Muscle layer of duodenum (tissue), 2 donors: Measurements from ENCODE around the gene COL6A3.

Experiments
- H3K27ac ChIP-seq: one replicate; pipeline ENCODE4 v1.7.0; 2013; ENCODE audit warnings: mild to moderate bottlenecking, low read length
- H3K27me3 ChIP-seq: one replicate; pipeline ENCODE4 v1.7.0; 2013; ENCODE audit warnings: low read depth, mild to moderate bottlenecking, control low read depth, low read length
- H3K36me3 ChIP-seq, 2 donors: one replicate each; pipeline ENCODE4 v1.7.0; 2013; ENCODE audit warnings: low read length in 2 of 2, control low read depth in 1 of 2, mild to moderate bottlenecking in 1 of 2; ENCODE audit not compliant: insufficient read depth in 2 of 2, control insufficient read depth in 1 of 2
- H3K4me1 ChIP-seq, 2 donors: one replicate each; pipeline ENCODE4 v1.7.0; 2013; ENCODE audit warnings: low read length in 2 of 2, mild to moderate bottlenecking in 2 of 2, control low read depth in 1 of 2, moderate library complexity in 1 of 2; ENCODE audit not compliant: insufficient read depth in 2 of 2, control insufficient read depth in 1 of 2
- H3K4me3 ChIP-seq, 2 donors: one replicate each; pipeline ENCODE4 v1.7.0; 2013; ENCODE audit warnings: low read length in 2 of 2, low read depth in 1 of 2, mild to moderate bottlenecking in 1 of 2
- H3K9me3 ChIP-seq, 2 donors: one replicate each; pipeline ENCODE4 v1.7.0; 2013; ENCODE audit warnings: low read length in 2 of 2, control low read depth in 1 of 2, mild to moderate bottlenecking in 1 of 2; ENCODE audit not compliant: control insufficient read depth in 1 of 2
- donor health status: healthy.

COL6A3 gene, protein sequence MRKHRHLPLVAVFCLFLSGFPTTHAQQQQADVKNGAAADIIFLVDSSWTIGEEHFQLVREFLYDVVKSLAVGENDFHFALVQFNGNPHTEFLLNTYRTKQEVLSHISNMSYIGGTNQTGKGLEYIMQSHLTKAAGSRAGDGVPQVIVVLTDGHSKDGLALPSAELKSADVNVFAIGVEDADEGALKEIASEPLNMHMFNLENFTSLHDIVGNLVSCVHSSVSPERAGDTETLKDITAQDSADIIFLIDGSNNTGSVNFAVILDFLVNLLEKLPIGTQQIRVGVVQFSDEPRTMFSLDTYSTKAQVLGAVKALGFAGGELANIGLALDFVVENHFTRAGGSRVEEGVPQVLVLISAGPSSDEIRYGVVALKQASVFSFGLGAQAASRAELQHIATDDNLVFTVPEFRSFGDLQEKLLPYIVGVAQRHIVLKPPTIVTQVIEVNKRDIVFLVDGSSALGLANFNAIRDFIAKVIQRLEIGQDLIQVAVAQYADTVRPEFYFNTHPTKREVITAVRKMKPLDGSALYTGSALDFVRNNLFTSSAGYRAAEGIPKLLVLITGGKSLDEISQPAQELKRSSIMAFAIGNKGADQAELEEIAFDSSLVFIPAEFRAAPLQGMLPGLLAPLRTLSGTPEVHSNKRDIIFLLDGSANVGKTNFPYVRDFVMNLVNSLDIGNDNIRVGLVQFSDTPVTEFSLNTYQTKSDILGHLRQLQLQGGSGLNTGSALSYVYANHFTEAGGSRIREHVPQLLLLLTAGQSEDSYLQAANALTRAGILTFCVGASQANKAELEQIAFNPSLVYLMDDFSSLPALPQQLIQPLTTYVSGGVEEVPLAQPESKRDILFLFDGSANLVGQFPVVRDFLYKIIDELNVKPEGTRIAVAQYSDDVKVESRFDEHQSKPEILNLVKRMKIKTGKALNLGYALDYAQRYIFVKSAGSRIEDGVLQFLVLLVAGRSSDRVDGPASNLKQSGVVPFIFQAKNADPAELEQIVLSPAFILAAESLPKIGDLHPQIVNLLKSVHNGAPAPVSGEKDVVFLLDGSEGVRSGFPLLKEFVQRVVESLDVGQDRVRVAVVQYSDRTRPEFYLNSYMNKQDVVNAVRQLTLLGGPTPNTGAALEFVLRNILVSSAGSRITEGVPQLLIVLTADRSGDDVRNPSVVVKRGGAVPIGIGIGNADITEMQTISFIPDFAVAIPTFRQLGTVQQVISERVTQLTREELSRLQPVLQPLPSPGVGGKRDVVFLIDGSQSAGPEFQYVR (N-terminal part only)

DNA sequence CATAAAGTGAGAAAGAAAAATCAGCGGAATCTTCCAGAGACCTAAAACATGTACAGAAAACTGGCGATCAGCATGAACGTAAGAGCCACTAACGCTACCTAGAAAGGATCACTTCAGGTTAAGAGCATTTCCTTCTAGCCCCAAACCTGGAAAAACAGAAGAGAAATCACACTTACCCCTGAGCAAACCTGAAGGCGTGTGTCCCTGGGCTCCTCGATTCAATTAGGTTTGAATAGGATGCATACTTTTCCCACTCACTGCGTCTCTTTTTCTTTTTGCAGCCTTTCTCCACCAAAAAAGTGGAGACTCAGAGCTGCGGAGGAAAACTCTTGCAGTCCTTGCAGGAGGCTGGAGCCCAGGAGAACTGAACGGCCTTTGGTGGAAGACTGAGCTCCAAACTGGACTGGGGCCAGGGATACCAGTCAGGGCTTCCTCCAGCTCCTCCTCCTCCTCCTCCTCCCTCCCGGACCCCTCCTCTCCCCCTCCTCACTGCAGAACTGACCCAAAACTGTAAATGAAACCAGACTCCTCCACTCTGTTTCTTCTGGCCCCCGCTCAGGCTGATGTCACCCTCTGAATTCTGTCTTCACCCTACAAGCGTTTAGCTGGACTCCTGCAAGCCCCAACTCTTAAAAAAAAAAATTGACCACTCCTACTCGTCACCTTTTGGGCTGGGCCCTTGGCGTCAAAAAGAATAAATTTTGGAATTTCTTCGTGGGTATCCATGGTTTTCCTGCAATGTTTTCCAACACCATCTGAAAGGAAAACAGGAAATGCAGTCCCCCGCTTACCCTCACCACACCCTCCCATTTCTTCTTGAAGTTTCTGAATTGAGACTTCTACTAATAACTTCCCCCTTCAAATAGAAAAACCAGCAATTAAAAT lies at the start of gene COL6A3:
Gene COL6A3, minus strand, starts transcription at position 388 of the 885 bp plus-strand sequence. CDS start 17,347 bp downstream, outside the sequence.
- H3K36me3 ChIP-seq: peaks cover 0 to 11% of the 10 kb centered on the region in 2 donors
- no peaks in the 10 kb centered on the region for H3K9me3 ChIP-seq
- H3K27ac ChIP-seq: peak within 1 kb of the TSS; percentile 84
- peak within 1 kb of the TSS; percentile 79 to 84 for H3K4me3 ChIP-seq
- H3K27me3 ChIP-seq: no peaks in the 10 kb centered on the region
- no peaks in the 10 kb centered on the region for H3K4me1 ChIP-seq

DNA sequence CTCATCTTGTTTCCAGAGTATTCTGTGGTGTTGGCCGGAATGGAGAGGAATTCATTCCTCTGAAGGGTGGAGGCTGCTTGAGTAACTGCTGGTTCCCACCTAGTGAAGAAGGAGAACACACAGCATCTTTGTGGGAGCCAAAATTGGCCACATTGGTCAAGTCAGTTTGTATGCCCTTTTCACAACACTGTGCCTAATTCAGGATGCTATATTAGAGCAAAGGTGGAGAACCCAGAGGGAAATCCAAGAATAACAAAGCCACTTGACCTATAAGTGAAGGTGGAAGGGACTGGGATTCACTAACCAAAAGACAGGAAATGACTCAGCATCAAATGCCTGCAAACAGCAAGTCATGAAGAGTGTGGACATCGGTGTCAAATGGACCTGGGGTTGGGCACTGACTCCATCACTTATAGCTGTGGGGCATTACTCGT lies 45.8 kb upstream of the COL6A3 start:
- Histone ChIP-seq H3K27ac (no peak overlapping the region), H3K4me3 (no peak overlapping the region), H3K4me1 (no peaks in the 10 kb centered on the region), H3K9me3 (no peaks in the 10 kb centered on the region), H3K27me3 (no peaks in the 10 kb centered on the region), H3K36me3 (no peaks in the 10 kb centered on the region)

DNA sequence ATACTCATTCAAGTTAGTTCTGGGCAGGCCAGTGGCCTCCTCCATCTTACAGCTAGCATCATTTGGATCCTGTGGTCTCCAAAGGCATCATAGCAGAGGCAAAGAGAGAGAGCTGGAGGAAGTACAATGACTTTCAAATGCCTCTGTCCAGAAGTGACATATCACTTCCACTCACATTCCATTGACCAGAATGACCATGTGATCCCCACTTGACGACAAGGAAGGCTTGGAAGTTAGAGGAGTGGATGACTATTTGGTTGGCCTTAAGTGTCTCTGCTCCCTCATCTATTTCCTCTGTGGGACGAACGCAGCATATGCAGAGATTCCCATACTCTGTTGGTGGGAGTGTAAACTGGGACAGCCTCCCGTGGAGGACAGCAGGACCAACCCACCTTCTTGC lies 45.3 kb upstream of the COL6A3 start:
- Histone ChIP-seq H3K9me3 (no peaks in the 10 kb centered on the region), H3K27me3 (no peaks in the 10 kb centered on the region), H3K27ac (no peak overlapping the region), H3K4me1 (no peaks in the 10 kb centered on the region), H3K4me3 (no peak overlapping the region), H3K36me3 (no peaks in the 10 kb centered on the region)

DNA sequence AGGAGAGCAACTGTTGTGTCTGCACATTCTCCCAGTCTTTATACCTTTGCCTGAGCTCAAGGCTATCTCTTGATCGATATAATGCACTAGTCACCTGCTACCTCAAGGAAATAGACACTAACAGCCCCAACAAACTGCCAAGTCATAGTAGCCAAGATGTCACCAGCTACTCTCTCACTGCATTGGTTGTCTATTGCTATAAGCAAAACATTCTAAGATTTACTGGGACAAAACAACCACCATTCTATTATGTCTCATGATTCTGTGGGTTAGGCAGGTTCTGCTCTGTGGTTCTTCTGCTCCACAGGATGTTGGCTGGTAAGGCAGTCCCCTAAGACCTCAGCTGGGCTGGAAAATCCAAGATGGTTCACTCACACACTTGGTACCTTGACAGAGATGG lies 44.6 kb upstream of the COL6A3 start:
- Histone ChIP-seq H3K4me1 (no peaks in the 10 kb centered on the region), H3K4me3 (no peak overlapping the region), H3K9me3 (no peaks in the 10 kb centered on the region), H3K27ac (no peak overlapping the region), H3K36me3 (no peaks in the 10 kb centered on the region), H3K27me3 (no peaks in the 10 kb centered on the region)

DNA sequence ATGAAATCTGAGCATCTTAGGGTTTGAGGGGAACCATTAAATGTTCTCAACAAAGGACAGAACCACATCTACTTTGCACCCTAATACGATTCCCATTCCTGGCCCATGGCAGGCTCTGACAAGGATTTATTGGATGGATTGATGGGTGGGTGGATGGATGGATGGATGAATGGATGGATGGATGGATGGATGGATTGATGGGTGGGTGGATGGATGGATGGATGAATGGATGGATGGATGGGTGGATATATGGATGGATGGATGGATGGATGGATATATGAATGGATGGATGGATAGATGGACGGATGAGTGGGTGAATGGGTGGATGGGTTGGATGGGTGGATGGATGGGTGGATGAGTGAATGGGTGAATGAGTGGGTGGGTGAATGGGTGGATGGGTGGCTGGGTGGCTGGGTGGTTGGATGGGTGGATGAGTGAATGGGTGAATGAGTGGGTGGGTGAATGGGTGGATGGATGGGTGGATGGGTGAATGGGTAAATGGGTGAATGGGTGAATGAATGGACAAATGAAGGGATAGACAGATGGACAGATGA lies 43.5 kb upstream of the COL6A3 start:
- H3K27me3 ChIP-seq: no peaks in the 10 kb centered on the region
- H3K27ac ChIP-seq: no peak overlapping the region
- H3K4me3 ChIP-seq: no peak overlapping the region
- H3K9me3 ChIP-seq: no peaks in the 10 kb centered on the region
- H3K4me1 ChIP-seq: no peaks in the 10 kb centered on the region
- no peaks in the 10 kb centered on the region for H3K36me3 ChIP-seq

DNA sequence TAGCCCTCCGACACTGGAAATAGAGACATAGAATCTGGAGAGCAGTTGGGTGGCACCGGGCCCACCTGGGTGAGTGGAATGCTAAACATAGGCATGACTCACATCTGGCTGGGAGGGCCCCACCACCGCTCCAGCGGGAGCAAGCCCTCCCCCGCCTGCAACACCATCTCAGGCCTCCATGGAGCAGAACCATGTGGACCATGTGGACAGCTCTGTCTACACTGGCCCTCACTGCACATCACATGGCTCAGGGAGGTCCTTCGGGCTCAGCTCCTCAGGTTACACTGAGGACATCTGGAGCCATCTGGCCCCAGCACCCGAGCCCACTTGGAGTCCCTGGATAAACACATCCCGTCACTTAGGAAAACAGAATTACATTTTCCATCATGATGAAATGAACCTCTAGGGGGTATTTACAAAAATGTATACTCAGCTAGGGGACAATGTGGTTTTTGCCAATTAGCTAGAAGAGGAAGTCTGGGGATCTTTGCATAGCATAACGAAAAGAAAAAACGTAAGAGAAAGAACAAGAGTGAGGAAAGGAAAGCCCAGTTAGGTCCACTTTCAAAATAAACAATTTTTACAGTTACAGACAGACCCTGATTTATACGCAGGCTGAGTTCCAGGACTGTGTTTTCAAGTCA lies 42.4 kb upstream of the COL6A3 start:
- Histone ChIP-seq H3K9me3 (no peaks in the 10 kb centered on the region), H3K4me1 (no peaks in the 10 kb centered on the region), H3K4me3 (no peak overlapping the region), H3K36me3 (no peaks in the 10 kb centered on the region), H3K27ac (no peak overlapping the region), H3K27me3 (no peaks in the 10 kb centered on the region)

DNA sequence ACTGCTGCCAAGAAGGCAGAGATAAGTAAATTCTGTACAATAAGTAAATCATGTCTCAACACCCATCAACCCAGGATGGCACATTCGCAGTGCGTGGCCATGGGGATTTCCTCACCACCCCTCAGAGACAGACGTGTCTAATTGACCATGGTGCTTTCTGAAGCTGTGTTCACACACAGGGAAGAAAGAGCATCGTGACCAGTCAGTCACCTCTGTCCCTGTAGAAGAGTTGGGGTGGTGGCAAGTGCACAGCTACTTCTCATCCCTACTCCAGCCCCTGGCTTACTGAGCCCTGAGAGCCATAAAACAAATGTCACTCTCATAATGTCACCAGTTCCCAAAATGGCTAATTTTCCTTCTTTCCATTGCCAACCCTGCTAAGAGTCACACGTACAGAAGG lies 41.8 kb upstream of the COL6A3 start:
- no peaks in the 10 kb centered on the region for H3K4me1 ChIP-seq
- H3K27me3 ChIP-seq: no peaks in the 10 kb centered on the region
- H3K4me3 ChIP-seq: no peak overlapping the region
- no peaks in the 10 kb centered on the region for H3K9me3 ChIP-seq
- H3K36me3 ChIP-seq: no peaks in the 10 kb centered on the region
- no peak overlapping the region for H3K27ac ChIP-seq

DNA sequence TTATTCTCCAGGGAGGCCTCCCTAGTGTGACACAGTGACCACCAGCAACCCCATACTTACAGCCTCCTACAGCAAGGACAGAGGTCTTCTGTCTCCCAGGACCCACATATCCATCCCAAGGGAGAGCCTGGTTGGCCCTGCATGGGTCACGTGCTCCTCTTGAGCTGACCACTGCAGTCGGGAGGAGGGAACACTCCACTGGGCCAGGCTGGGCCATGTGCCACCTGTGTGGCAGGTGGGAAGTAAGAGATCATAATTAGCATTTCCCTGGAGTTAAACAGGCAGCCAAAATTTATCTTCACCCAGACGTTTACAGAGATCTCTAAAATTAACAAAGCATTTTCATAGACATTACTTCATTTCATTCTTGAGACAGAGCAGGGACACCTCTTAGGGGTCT lies 39.7 kb upstream of the COL6A3 start:
- no peaks in the 10 kb centered on the region for H3K27me3 ChIP-seq
- H3K36me3 ChIP-seq: no peaks in the 10 kb centered on the region
- H3K9me3 ChIP-seq: no peaks in the 10 kb centered on the region
- no peak overlapping the region for H3K4me3 ChIP-seq
- no peak overlapping the region for H3K27ac ChIP-seq
- peaks cover 0 to 3% of the 10 kb centered on the region in 2 donors for H3K4me1 ChIP-seq

DNA sequence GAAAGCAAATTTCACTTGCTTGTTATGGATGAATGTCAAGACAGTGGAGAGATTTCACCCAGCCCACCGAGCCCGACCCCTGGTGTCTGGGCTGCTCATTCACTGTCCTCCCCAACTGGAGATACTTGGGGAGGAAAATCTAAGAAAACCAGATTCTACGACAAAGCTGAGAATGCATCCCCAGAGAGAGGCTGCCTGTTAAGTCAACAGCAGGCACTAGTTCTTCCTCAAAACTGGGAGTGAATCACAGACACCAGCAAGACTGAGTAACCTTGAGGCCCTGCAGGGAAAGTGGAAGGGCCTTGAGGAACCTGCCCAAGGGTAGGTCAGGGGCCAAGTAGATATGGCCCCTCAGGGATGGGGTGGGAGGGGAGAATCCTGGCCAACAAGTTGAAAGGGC lies 38.9 kb upstream of the COL6A3 start:
- no peaks in the 10 kb centered on the region for H3K9me3 ChIP-seq
- H3K27me3 ChIP-seq: no peaks in the 10 kb centered on the region
- H3K36me3 ChIP-seq: no peaks in the 10 kb centered on the region
- H3K4me1 ChIP-seq: peaks cover 0 to 3% of the 10 kb centered on the region in 2 donors
- no peak overlapping the region for H3K4me3 ChIP-seq
- H3K27ac ChIP-seq: no peak overlapping the region
